Stimulated activated naive B cell treated with anti-CD40 and anti-IgM and Interleukin-4, amounts not matched to agents 10 μg/mL and 1 μg/mL and 100 μg/mL, for 72 hours (primary cell): ENCODE results near the gene DNAL1.
"Not testable (repeated sequence)": the region's sequence is repeated elsewhere in the genome, so short reads cannot be mapped to it uniquely, and the experiment has no call there.

Experiments
- ATAC-seq, 2 donors: fragments of 150-1000 bp; cut with Tn5 transposase; replicated peaks; 2 replicates each; pipeline ENCODE4 v1.10.0; 2021; ENCODE audit warnings: moderate library complexity in 1 of 2
- DNase-seq: peaks from one replicate; pipeline ENCODE4 v3.0.0; 2021
- H3K27ac Mint-ChIP-seq: one replicate; pipeline ENCODE4 v1.8.0; 2022; ENCODE audit warnings: mild to moderate bottlenecking, mixed read lengths
- H3K27me3 Mint-ChIP-seq, 2 donors: one replicate each; pipeline ENCODE4 v1.8.0; 2022; ENCODE audit warnings: mixed read lengths in 2 of 2
- H3K36me3 Mint-ChIP-seq, 2 donors: one replicate each; pipeline ENCODE4 v1.8.0; 2022; ENCODE audit warnings: mixed read lengths in 2 of 2, mild to moderate bottlenecking in 1 of 2
- H3K4me1 Mint-ChIP-seq, 2 donors: one replicate each; pipeline ENCODE4 v1.8.0; 2022; ENCODE audit warnings: mixed read lengths in 2 of 2, mild to moderate bottlenecking in 1 of 2
- H3K4me3 Mint-ChIP-seq, 2 donors: one replicate each; pipeline ENCODE4 v1.8.0; 2022; ENCODE audit warnings: mild to moderate bottlenecking in 2 of 2, mixed read lengths in 2 of 2, moderate library complexity in 1 of 2
- H3K9me3 Mint-ChIP-seq, 2 donors: one replicate each; pipeline ENCODE4 v1.8.0; 2022; ENCODE audit warnings: mixed read lengths in 2 of 2, mild to moderate bottlenecking in 1 of 2

Gene DNAL1

DNA sequence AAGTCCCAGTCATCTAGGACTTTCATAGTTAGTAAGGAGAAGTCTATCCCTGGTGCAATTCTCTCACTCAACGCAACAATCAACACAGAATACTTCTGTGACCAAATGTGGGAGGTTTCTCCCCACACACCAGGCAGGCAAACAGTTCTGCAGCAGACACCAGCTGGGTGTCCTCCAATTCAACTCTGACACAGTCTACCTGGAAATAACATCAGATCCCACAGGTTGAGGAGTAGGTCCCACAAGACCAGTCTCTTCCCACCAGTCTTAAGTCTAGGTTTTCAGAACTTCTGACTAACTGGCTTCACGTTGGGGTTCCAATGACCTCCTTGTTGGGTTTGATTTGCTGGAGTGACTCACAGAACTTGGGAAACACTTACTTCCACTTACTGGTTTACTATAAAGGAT is 17.6 kb upstream of the DNAL1 start:
- Mint-ChIP-seq H3K36me3 (no peaks in the 10 kb centered on the region), H3K9me3 (no peaks in the 10 kb centered on the region), H3K27ac (no peak overlapping the region), H3K4me3 (no peak overlapping the region), H3K4me1 (no peaks in the 10 kb centered on the region), H3K27me3 (peaks cover 7 to 12% of the 10 kb centered on the region in 2 donors)
- DNase-seq = no peak
- ATAC-seq = no peak

DNA sequence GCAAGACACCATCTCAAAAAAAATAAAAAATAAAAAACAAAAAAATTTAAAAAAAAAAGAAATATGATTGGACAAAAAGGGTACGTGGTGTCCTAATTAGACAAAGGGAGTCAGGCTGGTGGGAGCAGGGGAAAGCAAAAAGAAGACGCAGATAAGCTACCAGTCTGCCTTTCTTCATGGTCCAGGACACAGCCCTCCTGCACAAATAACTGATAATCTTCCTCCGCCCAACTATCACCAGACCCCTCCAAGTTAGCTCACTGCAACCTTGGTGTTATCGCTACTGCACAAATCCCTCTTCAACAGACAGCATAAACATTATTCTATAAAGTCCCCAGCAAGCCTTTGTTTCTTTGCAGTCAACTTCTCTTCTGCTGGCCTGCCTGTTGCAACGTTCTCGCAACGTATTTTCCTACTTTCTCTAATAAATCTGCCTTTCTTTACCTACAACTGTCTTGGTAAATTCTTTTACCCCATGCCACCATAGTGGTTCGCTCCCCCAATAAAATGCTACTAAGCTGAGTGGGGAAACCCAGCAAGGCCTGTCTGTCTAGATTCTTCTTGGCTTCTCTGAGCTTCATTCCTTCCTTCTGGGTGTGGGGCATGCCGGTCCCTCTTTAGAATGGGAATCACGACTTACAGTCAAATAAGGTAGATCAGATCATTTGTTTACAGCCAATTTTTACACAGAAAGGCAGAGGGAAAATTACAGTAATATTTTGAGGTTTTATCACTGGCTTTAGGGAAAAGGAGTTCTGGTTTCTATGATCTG is 14.6 kb upstream of the DNAL1 start:
- H3K9me3 Mint-ChIP-seq = no peaks in the 10 kb centered on the region
- no peak overlapping the region for H3K4me3 Mint-ChIP-seq
- H3K27ac Mint-ChIP-seq = no peak overlapping the region
- peaks cover 7 to 12% of the 10 kb centered on the region in 2 donors for H3K27me3 Mint-ChIP-seq
- H3K4me1 Mint-ChIP-seq = peaks cover 3 to 16% of the 10 kb centered on the region in 2 donors
- H3K36me3 Mint-ChIP-seq = no peaks in the 10 kb centered on the region
- no peak for ATAC-seq
- DNase-seq = no peak

DNA sequence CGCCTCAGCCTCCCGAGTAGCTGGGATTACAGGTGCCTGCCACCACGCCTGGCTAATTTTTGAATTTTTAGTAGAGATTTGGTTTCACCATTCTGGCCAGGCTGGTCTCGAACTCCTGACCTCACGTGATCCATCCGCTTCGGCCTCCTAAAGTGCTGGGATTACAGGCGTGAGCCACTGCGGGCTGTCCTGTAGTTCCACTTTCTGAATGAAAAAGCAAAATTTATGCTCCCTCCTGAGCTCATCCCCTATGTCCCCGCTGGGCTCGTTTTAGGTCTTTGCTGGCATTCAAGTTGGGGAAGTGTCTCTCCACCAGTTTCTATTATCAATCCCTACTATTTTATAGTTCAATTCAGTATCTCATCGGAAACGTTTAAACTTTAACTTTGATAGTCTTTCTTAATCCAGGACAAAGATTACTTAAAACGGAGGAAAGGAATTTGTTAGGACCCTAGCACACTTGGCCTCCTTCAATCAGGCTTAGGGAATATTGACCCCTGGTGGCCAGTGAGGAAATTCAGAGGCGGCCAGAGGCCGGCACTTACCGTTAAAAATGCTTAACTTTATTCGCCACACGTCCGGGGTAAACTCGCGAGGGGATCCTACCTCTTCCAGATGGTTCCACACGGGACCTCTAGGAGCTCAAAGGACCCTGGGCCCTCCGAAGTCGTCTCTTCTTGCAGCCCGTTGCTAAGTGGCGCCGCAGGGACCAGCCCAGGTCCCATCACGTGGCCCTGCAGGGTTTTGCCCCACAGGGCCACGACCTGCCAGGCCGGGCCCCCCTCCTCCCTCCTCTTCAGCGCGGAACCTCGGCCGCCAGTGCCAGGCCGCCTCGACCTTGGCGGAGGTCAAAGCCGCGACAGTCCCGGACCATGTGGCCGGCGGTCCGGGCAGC is 11.4 kb upstream of the DNAL1 start:
- Mint-ChIP-seq H3K9me3 (no peaks in the 10 kb centered on the region), H3K4me1 (peaks cover 3 to 16% of the 10 kb centered on the region in 2 donors), H3K4me3 (peak overlapping the region; percentile 81 to 90), H3K36me3 (no peaks in the 10 kb centered on the region), H3K27ac (peak overlapping the region; percentile 84), H3K27me3 (peaks cover 12% of the 10 kb centered on the region in 2 donors)
- ATAC-seq (peak; percentile 87 to 88), DNase-seq (peak; percentile 39)

DNA sequence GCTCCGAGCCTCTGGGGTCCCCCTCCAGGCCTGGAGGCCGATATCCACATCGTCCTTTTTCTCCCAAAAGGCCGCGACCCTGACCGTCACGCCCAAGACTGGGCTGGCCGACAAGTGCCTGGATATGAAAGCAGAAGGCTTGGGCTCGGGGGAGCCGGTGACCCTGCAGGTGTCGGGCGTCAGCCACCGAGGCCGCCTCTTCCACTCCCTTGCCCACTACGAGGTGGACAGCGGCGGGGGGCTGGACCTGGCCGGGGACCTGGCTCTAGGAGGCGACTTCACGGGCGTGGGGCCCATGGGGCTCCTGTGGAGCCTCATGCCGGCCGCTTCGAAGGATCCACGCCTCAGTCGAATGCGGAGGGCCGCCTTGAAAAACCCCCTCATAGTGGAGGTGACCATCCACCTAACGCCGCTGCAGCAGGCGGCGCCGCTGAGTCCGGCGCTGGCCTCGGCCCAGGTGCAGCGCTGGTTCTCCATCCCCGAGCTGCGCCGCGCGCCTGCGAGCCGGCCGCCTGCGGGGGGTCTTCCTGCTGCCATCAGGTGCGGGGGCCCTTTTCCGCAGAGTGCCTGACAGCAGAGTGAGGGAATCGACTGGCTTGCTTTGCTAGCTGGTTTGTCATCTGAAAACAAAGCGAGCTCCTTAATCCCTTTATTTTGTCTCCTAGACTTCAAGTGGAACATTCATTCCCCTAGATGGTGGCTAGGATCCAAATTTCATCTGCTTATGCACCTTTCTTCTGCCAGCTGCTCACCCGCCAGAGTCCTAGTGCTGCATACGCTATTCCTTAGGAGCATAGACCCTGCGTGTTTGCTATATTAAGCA is 10.6 kb upstream of the DNAL1 start:
- peak; percentile 6 for DNase-seq
- H3K27ac Mint-ChIP-seq = peak overlapping the region; percentile 84

DNA sequence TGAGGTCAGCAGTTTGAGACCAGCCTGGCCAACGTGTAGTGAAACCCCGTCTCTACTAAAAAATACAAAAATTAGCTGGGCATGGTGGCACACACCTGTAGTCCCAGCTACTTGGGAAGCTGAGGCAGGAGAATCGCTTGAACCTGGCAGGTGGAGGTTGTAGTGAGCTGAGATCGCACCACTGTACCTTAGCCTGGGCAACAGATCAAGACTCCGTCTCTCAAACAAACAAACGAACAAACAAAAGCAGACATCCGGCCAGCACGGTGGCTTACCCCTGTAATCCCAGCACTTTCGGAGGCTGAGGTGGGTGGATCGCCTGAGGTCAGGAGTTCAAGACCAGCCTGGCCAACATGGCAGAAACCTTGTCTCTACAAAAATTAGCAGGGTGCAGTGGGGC is 8.4 kb upstream of the DNAL1 start:
- not testable (repeated sequence) for ATAC-seq, H3K27ac Mint-ChIP-seq, H3K4me3 Mint-ChIP-seq, H3K9me3 Mint-ChIP-seq, DNase-seq, H3K27me3 Mint-ChIP-seq, H3K36me3 Mint-ChIP-seq
- peaks cover 3 to 16% of the 10 kb centered on the region in 2 donors for H3K4me1 Mint-ChIP-seq

More for the DNA sequence above, 10.6 kb upstream of the DNAL1 start:
- ATAC-seq = peak; percentile 28 to 44
- Mint-ChIP-seq H3K4me1 (peaks cover 3 to 16% of the 10 kb centered on the region in 2 donors), H3K36me3 (no peaks in the 10 kb centered on the region), H3K4me3 (peak overlapping the region; percentile 81 to 90), H3K9me3 (no peaks in the 10 kb centered on the region), H3K27me3 (peaks cover 11 to 12% of the 10 kb centered on the region in 2 donors)

DNA sequence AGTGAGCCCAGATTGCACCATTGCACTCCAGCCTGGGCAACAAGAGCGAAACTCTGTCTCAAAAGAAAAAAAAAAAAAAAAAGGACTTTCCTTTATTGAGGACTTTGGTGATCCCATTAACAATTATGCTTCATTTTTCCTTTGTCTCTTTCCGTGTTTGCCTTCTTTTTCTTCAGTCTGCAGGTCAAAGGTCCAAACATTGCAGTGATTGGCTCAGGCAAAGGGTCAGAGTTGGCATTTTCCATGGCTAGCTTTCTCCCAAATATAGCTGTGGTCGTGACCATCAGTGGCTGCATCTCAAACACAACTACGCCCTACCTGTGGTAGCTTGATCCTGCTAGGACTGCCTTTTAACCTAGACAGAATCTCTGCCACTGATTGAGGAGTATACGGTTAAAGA is 7.0 kb upstream of the DNAL1 start:
- no peaks in the 10 kb centered on the region for H3K36me3 Mint-ChIP-seq
- peaks cover 3 to 16% of the 10 kb centered on the region in 2 donors for H3K4me1 Mint-ChIP-seq
- DNase-seq = no peak
- H3K27ac Mint-ChIP-seq = no peak overlapping the region
- no peak overlapping the region for H3K4me3 Mint-ChIP-seq
- H3K27me3 Mint-ChIP-seq = peaks cover 0 to 5% of the 10 kb centered on the region in 2 donors
- ATAC-seq = no peak
- no peaks in the 10 kb centered on the region for H3K9me3 Mint-ChIP-seq

DNA sequence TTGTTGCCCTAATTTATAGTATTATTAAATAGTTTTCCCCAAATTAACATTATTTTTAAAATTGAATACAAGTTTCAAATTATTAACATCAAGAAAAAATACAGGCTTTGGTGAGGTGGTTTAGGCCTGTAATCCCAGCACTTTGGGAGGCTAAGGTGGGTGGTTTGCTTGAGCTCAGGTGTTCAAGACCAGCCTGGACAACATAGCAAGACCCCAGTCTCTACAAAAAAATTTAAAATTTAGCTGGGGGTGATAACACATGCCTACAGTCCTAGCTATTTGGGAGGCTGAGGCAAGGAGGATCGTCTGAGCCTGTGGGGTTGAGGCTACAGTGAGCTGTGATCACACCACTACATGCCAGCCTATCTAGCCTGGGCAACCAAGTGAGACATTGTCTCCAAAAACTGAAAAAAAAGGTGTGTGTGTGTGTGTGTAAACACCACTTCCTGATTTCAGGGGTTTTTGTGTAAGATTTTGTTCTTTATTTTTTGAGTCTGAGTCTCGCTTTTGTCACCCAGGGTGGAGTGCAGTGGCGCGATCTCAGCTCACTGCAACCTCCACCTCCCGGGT is 3.9 kb upstream of the DNAL1 start:
- DNase-seq (no peak), ATAC-seq (no peak)
- Mint-ChIP-seq H3K4me1 (peaks cover 12 to 21% of the 10 kb centered on the region in 2 donors), H3K9me3 (no peaks in the 10 kb centered on the region), H3K27me3 (peaks cover 0 to 5% of the 10 kb centered on the region in 2 donors), H3K27ac (no peak overlapping the region), H3K4me3 (no peak overlapping the region), H3K36me3 (peaks cover 0 to 2% of the 10 kb centered on the region in 2 donors)

DNA sequence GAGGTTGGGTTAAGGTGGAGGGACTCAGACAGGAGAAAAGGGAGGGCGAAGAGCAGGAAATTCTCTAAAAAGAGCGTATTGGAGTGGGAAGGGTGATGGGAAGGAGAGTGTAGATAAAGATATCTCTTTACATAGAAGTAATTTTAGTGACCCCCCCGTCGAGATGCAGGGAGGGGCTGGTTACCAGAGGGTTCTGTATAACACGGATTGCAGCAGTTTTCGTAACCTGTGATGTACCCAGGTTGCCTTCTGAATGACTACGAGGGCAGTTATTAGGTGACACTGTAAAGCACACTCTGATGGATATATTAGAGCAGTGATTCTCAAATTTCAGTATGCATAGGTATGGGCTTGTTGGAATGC is 443 bp downstream of the DNAL1 start:
- peaks cover 0 to 2% of the 10 kb centered on the region in 2 donors for H3K36me3 Mint-ChIP-seq
- peaks cover 13 to 22% of the 10 kb centered on the region in 2 donors for H3K4me1 Mint-ChIP-seq
- H3K4me3 Mint-ChIP-seq = peak overlapping the region; percentile 93 to 96
- DNase-seq = no peak
- ATAC-seq = no peak
- no peaks in the 10 kb centered on the region for H3K27me3 Mint-ChIP-seq
- no peaks in the 10 kb centered on the region for H3K9me3 Mint-ChIP-seq
- peak overlapping the region; percentile 93 for H3K27ac Mint-ChIP-seq

DNA sequence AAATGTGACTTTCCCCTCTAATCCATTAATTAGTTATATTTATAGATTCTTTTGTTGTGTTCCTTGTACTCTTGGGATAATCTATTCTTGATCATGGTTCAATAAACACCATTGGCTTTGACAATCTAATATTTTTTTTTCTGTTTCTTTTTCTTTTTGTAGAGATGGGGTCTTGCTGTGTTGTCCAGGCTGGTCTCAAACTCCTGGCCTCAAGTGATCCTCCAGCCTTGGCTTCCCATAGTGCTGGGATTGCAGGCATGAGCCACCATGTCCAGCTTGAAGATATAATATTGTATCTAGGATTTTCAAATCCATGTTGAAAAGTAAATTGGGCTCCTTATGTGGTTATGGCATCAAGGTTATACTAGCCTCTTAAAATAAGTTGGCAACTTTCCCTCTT is 6.2 kb downstream of the DNAL1 start:
- no peaks in the 10 kb centered on the region for H3K27me3 Mint-ChIP-seq
- peaks cover 10 to 24% of the 10 kb centered on the region in 2 donors for H3K36me3 Mint-ChIP-seq
- H3K9me3 Mint-ChIP-seq = no peaks in the 10 kb centered on the region
- H3K27ac Mint-ChIP-seq = no peak overlapping the region
- no peak for ATAC-seq
- H3K4me1 Mint-ChIP-seq = peaks cover 0 to 3% of the 10 kb centered on the region in 2 donors
- no peak for DNase-seq
- no peak overlapping the region for H3K4me3 Mint-ChIP-seq

DNA sequence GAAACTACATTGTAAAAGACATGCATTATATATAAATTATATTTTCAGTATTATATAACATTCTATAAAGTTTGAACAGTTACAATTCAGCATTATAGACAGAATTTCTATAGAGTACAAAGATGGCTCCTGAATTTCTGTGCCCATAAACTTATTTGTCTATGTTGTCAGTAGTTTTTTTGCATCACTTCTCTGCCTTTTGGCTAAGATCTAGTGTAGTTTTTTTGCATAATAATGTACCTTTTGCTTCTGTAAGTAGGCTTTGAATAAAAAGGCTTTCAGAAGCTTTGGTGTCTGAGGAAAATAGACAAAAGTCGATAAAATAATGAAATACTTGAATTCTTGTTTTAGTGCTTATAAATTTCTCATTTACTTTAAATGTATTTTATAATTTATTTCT is 11.1 kb downstream of the DNAL1 start:
- no peak for DNase-seq
- Mint-ChIP-seq H3K36me3 (peaks cover 13 to 28% of the 10 kb centered on the region in 2 donors), H3K4me3 (no peak overlapping the region), H3K27ac (no peak overlapping the region), H3K4me1 (peaks cover 0 to 1% of the 10 kb centered on the region in 2 donors), H3K9me3 (no peaks in the 10 kb centered on the region), H3K27me3 (no peaks in the 10 kb centered on the region)
- no peak for ATAC-seq

DNA sequence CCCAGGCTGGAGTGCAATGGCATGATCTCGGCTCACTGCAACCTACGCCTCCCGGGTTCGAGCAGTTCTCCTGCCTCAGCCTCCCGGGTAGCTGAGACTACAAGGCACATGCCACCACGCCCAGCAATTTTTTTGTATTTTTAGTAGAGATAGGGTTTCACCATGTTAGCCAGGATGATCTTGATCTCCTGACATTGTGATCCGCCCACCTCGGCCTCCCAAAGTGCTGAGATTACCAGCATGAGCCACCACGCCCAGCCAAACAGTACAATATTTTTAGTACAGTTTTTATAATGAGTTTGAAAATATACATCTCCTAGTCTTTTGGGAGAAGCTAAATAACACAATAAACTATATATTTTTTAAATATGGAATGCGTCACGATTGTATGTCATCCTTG is 14.4 kb downstream of the DNAL1 start:
- DNase-seq, H3K27me3 Mint-ChIP-seq, H3K9me3 Mint-ChIP-seq, H3K27ac Mint-ChIP-seq, H3K4me1 Mint-ChIP-seq, ATAC-seq, H3K4me3 Mint-ChIP-seq: not testable (repeated sequence)
- H3K36me3 Mint-ChIP-seq = peaks cover 12 to 13% of the 10 kb centered on the region in 2 donors

DNA sequence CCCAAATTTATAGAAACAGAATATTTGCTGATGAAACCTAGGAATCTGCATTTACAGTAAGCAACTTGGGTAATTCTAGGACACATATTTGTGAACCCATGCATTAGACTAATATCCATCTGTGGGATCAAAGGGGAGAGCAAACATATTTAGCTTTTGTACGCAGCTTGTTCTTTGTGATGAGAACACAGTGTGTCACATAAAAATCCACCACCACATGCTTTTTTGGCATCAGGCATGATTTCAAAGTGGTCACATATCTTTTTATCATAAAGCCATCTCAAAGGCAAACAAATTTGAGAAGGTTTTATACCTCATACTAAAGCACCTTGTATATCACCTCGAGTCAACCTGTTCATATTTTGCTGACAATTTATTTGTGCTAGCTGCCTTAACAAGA is 15.7 kb downstream of the DNAL1 start:
- no peak overlapping the region for H3K27ac Mint-ChIP-seq
- no peak for DNase-seq
- H3K9me3 Mint-ChIP-seq = no peaks in the 10 kb centered on the region
- peaks cover 9 to 12% of the 10 kb centered on the region in 2 donors for H3K36me3 Mint-ChIP-seq
- H3K4me3 Mint-ChIP-seq = no peak overlapping the region
- ATAC-seq = no peak
- peaks cover 1 to 5% of the 10 kb centered on the region in 2 donors for H3K4me1 Mint-ChIP-seq
- no peaks in the 10 kb centered on the region for H3K27me3 Mint-ChIP-seq

DNA sequence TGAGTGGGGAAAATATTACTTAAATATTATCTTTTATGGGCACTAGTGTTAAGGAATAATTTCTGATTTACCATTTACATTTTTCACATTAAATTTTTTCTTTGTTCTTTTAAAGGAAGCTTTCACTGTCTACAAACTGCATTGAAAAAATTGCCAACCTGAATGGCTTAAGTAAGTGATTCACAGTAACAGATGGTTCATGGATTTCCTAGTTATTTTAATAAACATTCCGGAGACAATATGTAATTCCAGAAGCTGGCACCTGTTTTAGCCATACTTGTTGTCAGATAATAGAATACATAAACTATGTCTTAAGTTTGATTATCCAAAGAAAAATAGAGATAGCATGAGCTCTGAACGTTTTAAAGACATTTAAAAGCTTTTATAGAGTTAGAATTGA is 17.1 kb downstream of the DNAL1 start:
- H3K27me3 Mint-ChIP-seq = no peaks in the 10 kb centered on the region
- no peaks in the 10 kb centered on the region for H3K9me3 Mint-ChIP-seq
- peaks cover 9 to 13% of the 10 kb centered on the region in 2 donors for H3K36me3 Mint-ChIP-seq
- H3K4me1 Mint-ChIP-seq = peaks cover 1 to 5% of the 10 kb centered on the region in 2 donors
- H3K4me3 Mint-ChIP-seq = no peak overlapping the region
- H3K27ac Mint-ChIP-seq = no peak overlapping the region
- ATAC-seq (no peak), DNase-seq (no peak)

DNA sequence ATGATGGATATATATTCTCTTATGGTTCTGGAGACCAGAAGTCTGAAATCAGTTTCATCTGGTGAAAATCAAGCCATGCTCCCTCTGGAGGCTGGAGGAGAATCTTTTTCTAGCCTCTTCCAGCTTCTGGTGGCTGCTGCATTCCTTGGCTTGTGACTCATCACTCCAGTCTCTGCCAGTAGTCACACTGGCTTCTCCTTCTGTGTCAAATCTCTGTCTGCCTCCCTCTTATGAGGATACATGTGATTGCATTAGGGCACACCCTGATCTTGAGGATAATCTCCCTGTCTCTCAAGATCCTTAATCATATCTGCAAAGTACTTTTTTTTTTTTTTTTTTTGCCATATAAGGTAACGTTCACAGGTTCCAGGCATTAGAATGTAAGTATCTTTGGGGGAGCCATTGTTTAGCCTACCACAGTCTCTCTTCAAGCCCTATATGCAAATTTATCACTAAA is 17.7 kb downstream of the DNAL1 start:
- H3K4me3 Mint-ChIP-seq = no peak overlapping the region
- no peak overlapping the region for H3K27ac Mint-ChIP-seq
- no peaks in the 10 kb centered on the region for H3K27me3 Mint-ChIP-seq
- no peaks in the 10 kb centered on the region for H3K9me3 Mint-ChIP-seq
- peaks cover 1 to 5% of the 10 kb centered on the region in 2 donors for H3K4me1 Mint-ChIP-seq
- no peak for DNase-seq
- H3K36me3 Mint-ChIP-seq = peaks cover 9 to 13% of the 10 kb centered on the region in 2 donors
- no peak for ATAC-seq
